HepG2 (cell line): ENCODE data around the gene FAM3D. TPM values are rescaled to one million over a fixed set of nuclear protein-coding genes. Genes with fewer than 3 reads are reported as not detected.

Experiments
- ATAC-seq: fragments of 200-7000 bp; cut with Tn5 transposase; 3 replicates; pipeline ENCODE4 v1.9.1; 2020; ENCODE audit warnings: mild to moderate bottlenecking, moderate library complexity
- BruUV-seq: library from RNA; stranded (reverse); fragments of 400-500 nt; replicated peaks from 2 replicates; lab custom pipeline; 2021; lab: Mats Ljungman, UMichigan
- CTCF ChIA-PET: fragments of 300-600 bp; formaldehyde crosslinking; extraction: SDS; loops from one replicate; lab custom pipeline; 2021; ENCODE audit warnings: low total read pairs, inconsistent platforms, low intra/inter-chr PET ratio; lab: Yijun Ruan, JAX
- POLR2A ChIA-PET: fragments of 350-600 bp; sonication (Branson Sonifier 250); formaldehyde crosslinking; loops from one replicate; lab custom pipeline; 2020; ENCODE audit warnings: antibody characterized with exemption, inconsistent platforms; lab: Yijun Ruan, JAX
- DNase-seq: peaks from one replicate; pipeline ENCODE4 v3.0.0-alpha.2; 2015; ENCODE audit warnings: low spot score
- FAIRE-seq: peaks from 3 replicates; lab custom pipeline; 2011; peaks lifted over from hg19 to GRCh38; lab: Jason Lieb, UNC
- H2AFZ ChIP-seq: one replicate; pipeline ENCODE4 v1.6.1; 2011; ENCODE audit warnings: low read length, inconsistent platforms
- H3K27ac ChIP-seq: fragments of 300-600 bp; 3 replicates; pipeline ENCODE4 v1.8.0; 2011; ENCODE audit warnings: mixed run types, mild to moderate bottlenecking, mixed read lengths, low read length, inconsistent platforms; ENCODE audit not compliant: insufficient read depth; ENCODE audit errors: extremely low read length
- H3K27me3 ChIP-seq, 2 experiments: fragments of 200-600 bp in 1 of 2; 2 replicates in 1 of 2; 3 replicates in 1 of 2; pipeline versions ENCODE4 v1.6.0 to v1.8.0; 2011; ENCODE audit warnings: low read length in 2 of 2, mild to moderate bottlenecking in 2 of 2, moderate library complexity in 2 of 2, inconsistent platforms in 1 of 2; ENCODE audit not compliant: insufficient read depth in 2 of 2, control insufficient read depth in 1 of 2
- H3K36me3 ChIP-seq, 2 experiments: fragments of 200-600 bp in 1 of 2; replicated peaks in 1 of 2; 2 replicates in 1 of 2; 3 replicates in 1 of 2; pipeline versions ENCODE4 v1.5.1 to v1.8.0; 2011; ENCODE audit warnings: low read length in 2 of 2, inconsistent platforms in 1 of 2; ENCODE audit not compliant: insufficient read depth in 2 of 2, control insufficient read depth in 1 of 2
- H3K4me1 ChIP-seq: 2 replicates; pipeline ENCODE4 v1.5.1; 2012; ENCODE audit warnings: low read length, inconsistent platforms; ENCODE audit not compliant: insufficient read depth
- H3K4me2 ChIP-seq: 2 replicates; pipeline ENCODE4 v1.6.0; 2011; ENCODE audit warnings: low read depth, low read length, inconsistent platforms
- H3K4me3 ChIP-seq, 3 experiments: fragments of 200-600 bp in 1 of 3; sonication (generic), shearing (Covaris generic) in 1 of 3; replicated peaks in 1 of 3; 2 replicates each; pipeline ENCODE4 v1.5.1; 2011 to 2016; ENCODE audit warnings: low read length in 3 of 3, inconsistent platforms in 2 of 3, low read depth in 2 of 3, mild to moderate bottlenecking in 2 of 3, control low read depth in 1 of 3, mixed read lengths in 1 of 3; ENCODE audit not compliant: insufficient read depth in 1 of 3
- H3K79me2 ChIP-seq: one replicate; pipeline ENCODE4 v1.6.1; 2011; ENCODE audit warnings: low read length, inconsistent platforms; ENCODE audit not compliant: insufficient read depth
- H3K9ac ChIP-seq: 2 replicates; pipeline ENCODE4 v1.6.0; 2011; ENCODE audit warnings: mild to moderate bottlenecking, low read depth, low read length, inconsistent platforms; ENCODE audit not compliant: insufficient read depth
- H3K9me3 ChIP-seq: 2 replicates; pipeline ENCODE4 v1.5.1; 2012; ENCODE audit warnings: mild to moderate bottlenecking, low read length
- H4K20me1 ChIP-seq: 2 replicates; pipeline ENCODE4 v1.6.0; 2011; ENCODE audit warnings: inconsistent platforms, mild to moderate bottlenecking, low read length, moderate library complexity; ENCODE audit not compliant: insufficient read depth
- ERF ChIP-seq: IDR thresholded peaks from 2 replicates; pipeline ENCODE4 v1.6.1; 2018; ENCODE audit warnings: missing biosample characterization, missing genetic modification reagents
- HNRNPLL ChIP-seq: fragments of 200-400 bp; formaldehyde crosslinking; IDR thresholded peaks from 2 replicates; pipeline ENCODE4 v1.6.1; 2017; ENCODE audit warnings: mild to moderate bottlenecking, low read depth, low read length; ENCODE audit not compliant: poor library complexity, severe bottlenecking
- IKZF1 ChIP-seq: fragments of 450-650 bp; IDR thresholded peaks from 2 replicates; pipeline ENCODE4 v1.7.1; 2016
- MIXL1 ChIP-seq: IDR thresholded peaks from 2 replicates; pipeline ENCODE4 v1.6.1; 2016
- PLRG1 ChIP-seq: fragments of 450-650 bp; conservative IDR thresholded peaks from 2 replicates; pipeline ENCODE4 v1.6.1; 2016
- TBP ChIP-seq: sonication (generic); formaldehyde crosslinking; IDR thresholded peaks from 2 replicates; pipeline ENCODE4 v1.5.0; 2020; ENCODE audit warnings: missing genetic modification reagents
- WGBS: methylation state at CpG from one replicate; pipeline ENCODE4 v1.1.6; 2017; ENCODE audit warnings: low lambda C conversion rate; 5-methylcytosine and 5-hydroxymethylcytosine counted together
- in situ Hi-C: cut with HindIII; loops from 2 replicates; pipeline ENCODE4 v1.10.0; 2017; ENCODE audit warnings: low pct_unique_long_range_greater_than_20kb; ENCODE audit not compliant: extremely low pct_ligation_motif_present
- intact Hi-C: fragments of 100-400 bp; cut with micrococcal nuclease; formaldehyde crosslinking; loops from one replicate; pipeline ENCODE4 v1.10.0; 2022; ENCODE audit not compliant: unreplicated experiment
- polyA plus RNA-seq, 8 experiments: library from polyadenylated mRNA; depleted of rRNA in 3 of 8; stranded (reverse) in 7 of 8; unstranded in 1 of 8; fragments of >200 nt; fragmentation: Illumina TruSeq in 4 of 8; extraction: Trizol in 4 of 8; gene quantifications; 2 replicates each; pipeline versions ENCODE4 v1.2.1 to v1.2.3, GENCODE V29; 2011 to 2016; ENCODE audit warnings: low read depth in 4 of 8, missing spikeins in 1 of 8, mixed read lengths in 1 of 8; ENCODE audit not compliant: insufficient read depth in 1 of 8
- total RNA-seq, 5 experiments: library from RNA; depleted of rRNA; stranded (reverse); fragments of >200 nt; fragmentation: Illumina TruSeq; extraction: Trizol; gene quantifications; 2 replicates each; pipeline ENCODE4 v1.2.3, GENCODE V29; 2016; ENCODE audit warnings: low read depth in 1 of 5
- TF ChIP-seq, protein P1 (sequence below): IDR thresholded peaks from 2 replicates; pipeline ENCODE4 v1.6.1; 2016; ENCODE audit warnings: mild to moderate bottlenecking, missing biosample characterization, missing genetic modification reagents
- TF ChIP-seq, protein P2 (sequence below): sonication (generic); formaldehyde crosslinking; IDR thresholded peaks from 2 replicates; pipeline ENCODE4 v1.5.0; 2020; ENCODE audit warnings: missing genetic modification reagents

Gene FAM3D
- total and polyA plus RNA-seq, 2 of the 13 experiments (the other 11 are each of a cell fraction or from before 2014, with no cell fraction given): not detected

DNA sequence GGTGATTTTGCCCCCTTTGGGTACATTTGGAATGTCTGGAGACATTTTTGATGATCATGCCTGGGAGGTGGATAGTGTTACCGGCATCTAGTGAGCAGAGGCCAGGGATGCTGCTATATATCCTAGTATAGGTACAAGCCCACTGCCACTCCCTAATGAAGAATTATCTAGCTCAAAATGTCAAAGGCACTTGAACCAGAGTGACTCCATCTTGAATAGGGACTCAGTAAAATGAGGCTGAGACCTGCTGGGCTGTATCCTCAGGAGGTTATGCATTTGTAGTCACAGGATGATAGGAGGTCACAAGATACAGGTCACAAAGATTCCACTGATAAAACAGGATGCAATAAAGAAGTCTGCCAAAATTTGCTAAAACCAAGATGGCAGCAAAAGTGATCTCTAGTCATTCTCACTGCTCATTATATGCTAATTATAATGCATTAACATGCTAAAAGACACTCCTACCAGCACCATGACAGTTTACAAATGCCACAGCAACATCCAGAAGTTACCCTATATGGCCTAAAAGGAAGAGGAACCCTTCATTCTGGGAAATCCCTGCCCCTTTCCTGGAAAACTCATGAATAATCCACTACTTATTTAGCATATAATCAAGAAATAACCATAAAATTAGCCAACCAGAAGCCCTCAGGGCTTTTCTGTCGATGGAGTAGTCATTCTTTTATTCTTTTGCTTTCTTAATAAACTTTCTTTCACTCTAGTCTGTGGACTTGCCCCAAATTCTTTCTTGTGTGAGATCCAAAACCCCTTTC lies 40.0 kb upstream of the FAM3D start:
- no peaks in the 10 kb centered on the region for H4K20me1 ChIP-seq
- in situ Hi-C loops: no loop called here
- H3K79me2 ChIP-seq: no peaks in the 10 kb centered on the region
- H3K9ac ChIP-seq: no peak overlapping the region
- intact Hi-C loops: no loop called here
- no peaks in the 10 kb centered on the region for H3K9me3 ChIP-seq
- 21% methylated on average over 2 of the region's 2 CpGs for WGBS
- FAIRE-seq (no peak), DNase-seq (no peak), ATAC-seq (no peak)
- H3K4me1 ChIP-seq: no peaks in the 10 kb centered on the region
- ChIA-PET CTCF (no interaction called here), POLR2A (no interaction called here)
- TF ChIP-seq TBP (CRISPR knock-in tag) (no peak), PLRG1 (no peak), ERF (no peak), MIXL1 (CRISPR knock-in tag) (no peak), IKZF1 (no peak), HNRNPLL (no peak)
- TF ChIP-seq, protein P1, sequence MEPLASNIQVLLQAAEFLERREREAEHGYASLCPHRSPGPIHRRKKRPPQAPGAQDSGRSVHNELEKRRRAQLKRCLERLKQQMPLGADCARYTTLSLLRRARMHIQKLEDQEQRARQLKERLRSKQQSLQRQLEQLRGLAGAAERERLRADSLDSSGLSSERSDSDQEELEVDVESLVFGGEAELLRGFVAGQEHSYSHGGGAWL (CRISPR knock-in tag): no peak
- TF ChIP-seq, protein P2, sequence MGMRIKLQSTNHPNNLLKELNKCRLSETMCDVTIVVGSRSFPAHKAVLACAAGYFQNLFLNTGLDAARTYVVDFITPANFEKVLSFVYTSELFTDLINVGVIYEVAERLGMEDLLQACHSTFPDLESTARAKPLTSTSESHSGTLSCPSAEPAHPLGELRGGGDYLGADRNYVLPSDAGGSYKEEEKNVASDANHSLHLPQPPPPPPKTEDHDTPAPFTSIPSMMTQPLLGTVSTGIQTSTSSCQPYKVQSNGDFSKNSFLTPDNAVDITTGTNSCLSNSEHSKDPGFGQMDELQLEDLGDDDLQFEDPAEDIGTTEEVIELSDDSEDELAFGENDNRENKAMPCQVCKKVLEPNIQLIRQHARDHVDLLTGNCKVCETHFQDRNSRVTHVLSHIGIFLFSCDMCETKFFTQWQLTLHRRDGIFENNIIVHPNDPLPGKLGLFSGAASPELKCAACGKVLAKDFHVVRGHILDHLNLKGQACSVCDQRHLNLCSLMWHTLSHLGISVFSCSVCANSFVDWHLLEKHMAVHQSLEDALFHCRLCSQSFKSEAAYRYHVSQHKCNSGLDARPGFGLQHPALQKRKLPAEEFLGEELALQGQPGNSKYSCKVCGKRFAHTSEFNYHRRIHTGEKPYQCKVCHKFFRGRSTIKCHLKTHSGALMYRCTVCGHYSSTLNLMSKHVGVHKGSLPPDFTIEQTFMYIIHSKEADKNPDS (CRISPR knock-in tag): no peak
- no peak overlapping the region for H3K4me3 ChIP-seq
- no peak overlapping the region for H2AFZ ChIP-seq
- no peak overlapping the region for H3K4me2 ChIP-seq
- no TSS peak for BruUV-seq
- no peak overlapping the region for H3K27ac ChIP-seq
- H3K36me3 ChIP-seq: no peaks in the 10 kb centered on the region
- H3K27me3 ChIP-seq: no peaks in the 10 kb centered on the region
